NB4 (cell line): ENCODE data around the gene DNAJB4.

ENCODE experiments used
- DNase-seq: peaks from one replicate; pipeline ENCODE4 v3.0.0; 2010; ENCODE audit warnings: low read depth
- H3K4me3 ChIP-seq: one replicate; pipeline ENCODE4 v1.5.1; 2011; ENCODE audit warnings: mild to moderate bottlenecking, low read depth, low read length, moderate library complexity
- CTCF ChIP-seq: IDR thresholded peaks from one replicate; pipeline ENCODE4 v1.5.1; 2012; ENCODE audit warnings: low read depth, low read length
- MAX ChIP-seq: IDR thresholded peaks from 2 replicates; pipeline ENCODE4 v1.6.1; 2011; ENCODE audit warnings: low read depth, low read length
- MYC ChIP-seq: IDR thresholded peaks from 2 replicates; pipeline ENCODE4 v1.6.1; 2011; ENCODE audit warnings: low read depth, low read length
- POLR2A ChIP-seq: IDR thresholded peaks from 2 replicates; pipeline ENCODE4 v1.6.1; 2011; ENCODE audit warnings: mild to moderate bottlenecking; ENCODE audit not compliant: insufficient read length; ENCODE audit errors: extremely low read depth

The DNAJB4 gene

GRCh38 chr1:77984629-77985028 lies 20.1 kb upstream of the DNAJB4 start:
- H3K4me3 ChIP-seq = no peak overlapping the region
- DNase-seq = no peak
- no peak for TF ChIP-seq MYC
- no peak for TF ChIP-seq POLR2A
- TF ChIP-seq CTCF = no peak
- no peak for TF ChIP-seq MAX

GRCh38 chr1:77986810-77987209 lies 17.9 kb upstream of the DNAJB4 start:
- TF ChIP-seq MAX = no peak
- no peak for TF ChIP-seq POLR2A
- no peak for TF ChIP-seq CTCF
- TF ChIP-seq MYC = no peak
- DNase-seq = peak; percentile 45
- H3K4me3 ChIP-seq = no peak overlapping the region

GRCh38 chr1:77987919-77988318 lies 16.8 kb upstream of the DNAJB4 start:
- TF ChIP-seq POLR2A = no peak
- no peak for TF ChIP-seq CTCF
- no peak for TF ChIP-seq MYC
- no peak for TF ChIP-seq MAX
- H3K4me3 ChIP-seq = no peak overlapping the region
- no peak for DNase-seq

GRCh38 chr1:77989744-77990143 lies 15.0 kb upstream of the DNAJB4 start:
- no peak for TF ChIP-seq MAX
- no peak for TF ChIP-seq MYC
- TF ChIP-seq POLR2A = no peak
- no peak for TF ChIP-seq CTCF
- H3K4me3 ChIP-seq = no peak overlapping the region
- DNase-seq = no peak

GRCh38 chr1:77990629-77991204 lies 14.0 kb upstream of the DNAJB4 start:
- no peak for DNase-seq
- TF ChIP-seq CTCF = no peak
- TF ChIP-seq MAX = no peak
- no peak for TF ChIP-seq MYC
- TF ChIP-seq POLR2A = no peak
- no peak overlapping the region for H3K4me3 ChIP-seq

- no peak overlapping the region for H3K4me3 ChIP-seq
- no peak for TF ChIP-seq MAX
- TF ChIP-seq CTCF = no peak
- no peak for TF ChIP-seq POLR2A
- no peak for TF ChIP-seq MYC
- no peak for DNase-seq
Measured at GRCh38 chr1:77991638-77992037, 13.1 kb upstream of the DNAJB4 start.
